ENCODE results near the gene TBX19.

- no peak for TF ChIP-seq CTCF (IDR thresholded peaks at IDR 0.05)
- TF ChIP-seq ZFX (IDR thresholded peaks at IDR 0.05; ENCODE audit: borderline replicate concordance) = no peak
Observed at GRCh38 chr1:168330285-168330684, 49.6 kb downstream of the TBX19 start.
